ENCODE results near the gene UMOD. TPM values are rescaled to one million over a fixed set of nuclear protein-coding genes. Genes with fewer than 3 reads are reported as not detected.
"Not testable (repeated sequence)": the region's sequence is repeated elsewhere in the genome, so short reads cannot be mapped to it uniquely, and the experiment has no call there.

UMOD gene
- total RNA-seq, 1 donor from 2014 or later = not detected

- Mint-ChIP-seq H3K9me3 (no peaks in the 10 kb centered on the region), H3K27ac (no peak overlapping the region), H3K36me3 (ENCODE audit: low read depth) (no peaks in the 10 kb centered on the region), H3K4me3 (no peak overlapping the region), H3K27me3 (peaks cover 7% of the 10 kb centered on the region), H3K4me1 (no peaks in the 10 kb centered on the region)
- ChIA-PET POLR2A (interaction anchor here (0.6 kb wide), 1 partner anchor 1037 kb away, joined by 3 read pairs; the partner anchor contains the start of gene CLEC19A), CTCF (no interaction called here)
- intact Hi-C loops (cut with micrococcal nuclease) = no loop called here
- DNase-seq (no peak), ATAC-seq (ENCODE audit: low read depth) (no peak)
- no peak for TF ChIP-seq CTCF (IDR thresholded peaks at IDR 0.05)
Measured at GRCh38 chr16:20322696-20323095, 29.8 kb downstream of the UMOD start.

DNA sequence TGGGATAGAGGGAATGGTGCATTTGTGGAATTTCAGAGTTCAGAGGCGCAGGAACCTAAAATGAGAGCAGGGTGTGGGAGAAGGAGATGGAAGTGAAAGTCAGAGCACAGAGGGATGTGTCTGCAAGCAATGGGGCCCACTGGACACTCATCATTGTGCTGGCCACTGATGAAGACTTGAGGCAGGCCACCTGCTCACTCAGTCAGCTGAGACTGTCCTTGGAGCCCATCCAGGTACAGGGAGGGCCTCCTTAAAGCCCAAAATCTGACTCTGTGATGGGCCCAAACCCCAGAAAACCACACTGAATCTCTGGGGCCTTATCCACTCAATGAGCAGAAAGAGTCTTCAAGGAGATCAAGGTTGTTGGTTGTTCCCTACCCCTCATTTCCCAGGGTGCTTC is 30.8 kb downstream of the UMOD start:
- no peaks in the 10 kb centered on the region for H3K4me1 Mint-ChIP-seq
- peaks cover 7% of the 10 kb centered on the region for H3K27me3 Mint-ChIP-seq
- H3K27ac Mint-ChIP-seq = no peak overlapping the region
- no peak for TF ChIP-seq CTCF (IDR thresholded peaks at IDR 0.05)
- H3K4me3 Mint-ChIP-seq = no peak overlapping the region
- H3K36me3 Mint-ChIP-seq (ENCODE audit: low read depth) = no peaks in the 10 kb centered on the region
- intact Hi-C loops (cut with micrococcal nuclease) = no loop called here
- DNase-seq = no peak
- ATAC-seq (ENCODE audit: low read depth) = no peak
- no peaks in the 10 kb centered on the region for H3K9me3 Mint-ChIP-seq
- CTCF ChIA-PET = no interaction called here
- POLR2A ChIA-PET = no interaction called here

DNA sequence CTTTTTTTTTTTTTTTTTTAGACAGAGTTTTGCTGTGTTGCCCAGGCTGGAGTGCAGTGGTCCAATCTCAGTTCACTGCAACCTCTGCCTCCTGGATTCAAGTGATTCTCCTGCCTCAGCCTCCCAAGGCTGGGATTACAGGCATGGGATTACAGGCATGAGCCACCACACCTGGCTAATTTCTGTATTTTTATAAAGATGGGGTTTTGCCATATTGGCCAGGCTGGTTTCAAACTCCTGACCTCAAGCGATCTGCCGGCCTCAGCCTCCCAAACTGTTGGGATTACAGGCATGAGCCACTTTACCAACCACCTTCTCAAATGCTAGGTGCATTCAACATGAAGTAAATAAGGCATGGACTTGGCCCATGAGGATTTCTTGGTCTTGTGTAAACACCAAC is 31.5 kb downstream of the UMOD start:
- intact Hi-C loops (cut with micrococcal nuclease); CTCF ChIA-PET; DNase-seq; H3K27ac Mint-ChIP-seq; POLR2A ChIA-PET; H3K36me3 Mint-ChIP-seq (ENCODE audit: low read depth); H3K9me3 Mint-ChIP-seq; H3K4me3 Mint-ChIP-seq; H3K4me1 Mint-ChIP-seq; ATAC-seq (ENCODE audit: low read depth); H3K27me3 Mint-ChIP-seq: not testable (repeated sequence)

DNA sequence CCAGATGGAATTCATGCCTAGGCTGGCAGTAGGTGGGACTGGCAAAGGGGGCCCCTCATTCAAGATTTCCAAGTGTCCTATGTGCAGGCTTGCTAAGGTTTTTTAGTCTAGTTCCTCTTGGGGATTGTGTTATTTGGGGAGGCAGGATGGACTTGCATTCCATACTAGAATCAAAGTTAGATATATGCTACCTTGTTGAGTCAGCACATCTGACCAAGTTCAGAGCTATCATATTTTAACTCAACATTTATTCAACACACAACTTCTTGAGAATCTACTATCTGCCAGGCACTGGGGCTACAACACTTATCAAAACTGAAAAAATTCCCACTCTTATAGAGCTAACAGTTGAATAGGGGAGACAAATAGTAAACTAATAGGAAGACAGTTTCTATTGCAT is 31.9 kb downstream of the UMOD start:
- H3K4me3 Mint-ChIP-seq = no peak overlapping the region
- CTCF ChIA-PET = no interaction called here

GRCh38 chr16:20320178-20320577 is 32.3 kb downstream of the UMOD start:
- Mint-ChIP-seq H3K4me1 (no peaks in the 10 kb centered on the region), H3K27ac (no peak overlapping the region), H3K9me3 (no peaks in the 10 kb centered on the region), H3K36me3 (ENCODE audit: low read depth) (no peaks in the 10 kb centered on the region), H3K27me3 (peaks cover 4% of the 10 kb centered on the region), H3K4me3 (no peak overlapping the region)
- ChIA-PET CTCF (no interaction called here), POLR2A (no interaction called here)
- intact Hi-C loops (cut with micrococcal nuclease) = no loop called here
- ATAC-seq (ENCODE audit: low read depth) (no peak), DNase-seq (no peak)
- TF ChIP-seq CTCF (IDR thresholded peaks at IDR 0.05) = no peak

More for the DNA sequence above, 31.9 kb downstream of the UMOD start:
- H3K4me1 Mint-ChIP-seq = no peaks in the 10 kb centered on the region
- no peak overlapping the region for H3K27ac Mint-ChIP-seq
- H3K36me3 Mint-ChIP-seq (ENCODE audit: low read depth) = no peaks in the 10 kb centered on the region
- intact Hi-C loops (cut with micrococcal nuclease) = no loop called here
- no peaks in the 10 kb centered on the region for H3K9me3 Mint-ChIP-seq
- no peak for TF ChIP-seq CTCF (IDR thresholded peaks at IDR 0.05)
- DNase-seq = no peak
- POLR2A ChIA-PET = no interaction called here
- peaks cover 4% of the 10 kb centered on the region for H3K27me3 Mint-ChIP-seq
- no peak for ATAC-seq (ENCODE audit: low read depth)

- Mint-ChIP-seq H3K36me3 (ENCODE audit: low read depth) (no peaks in the 10 kb centered on the region), H3K4me1 (no peaks in the 10 kb centered on the region), H3K27me3 (peaks cover 2% of the 10 kb centered on the region), H3K27ac (no peak overlapping the region), H3K4me3 (no peak overlapping the region), H3K9me3 (no peaks in the 10 kb centered on the region)
- CTCF ChIA-PET = no interaction called here
- no peak for ATAC-seq (ENCODE audit: low read depth)
- POLR2A ChIA-PET = no interaction called here
- intact Hi-C loops (cut with micrococcal nuclease) = no loop called here
- no peak for DNase-seq
- TF ChIP-seq CTCF (IDR thresholded peaks at IDR 0.05) = no peak
Measured at GRCh38 chr16:20319406-20319805, 33.1 kb downstream of the UMOD start.
